SJCRH30 (cell line): Measurements from ENCODE around the gene NUTM1. TPM values are rescaled to one million over a fixed set of nuclear protein-coding genes. Genes with fewer than 3 reads are reported as not detected.

Experiments used
- DNase-seq, 2 experiments: peaks; one replicate each; pipeline ENCODE4 v3.0.0-alpha.2; 2015 to 2020
- H3K27ac ChIP-seq: fragments of 250-450 bp; sonication (Bioruptor Pico); 2 replicates; pipeline ENCODE4 v1.5.1; 2020; ENCODE audit warnings: mild to moderate bottlenecking, moderate library complexity
- H3K27me3 ChIP-seq: fragments of 250-450 bp; sonication (Bioruptor Pico); 2 replicates; pipeline ENCODE4 v1.5.1; 2020; ENCODE audit warnings: mild to moderate bottlenecking, moderate library complexity
- H3K36me3 ChIP-seq: fragments of 250-450 bp; sonication (Bioruptor Pico); 2 replicates; pipeline ENCODE4 v1.5.1; 2020; ENCODE audit warnings: mild to moderate bottlenecking, moderate library complexity
- H3K4me1 ChIP-seq: fragments of 250-450 bp; sonication (Bioruptor Pico); 2 replicates; pipeline ENCODE4 v1.5.1; 2020; ENCODE audit warnings: mild to moderate bottlenecking, moderate library complexity
- H3K4me3 ChIP-seq: fragments of 250-450 bp; sonication (Bioruptor Pico); 2 replicates; pipeline ENCODE4 v1.5.1; 2020; ENCODE audit warnings: mild to moderate bottlenecking, moderate library complexity
- H3K9me3 ChIP-seq: fragments of 250-450 bp; sonication (Bioruptor Pico); replicated peaks from 2 replicates; pipeline ENCODE4 v1.5.1; 2020; ENCODE audit warnings: mild to moderate bottlenecking, moderate library complexity
- total RNA-seq: library from RNA; depleted of rRNA; stranded (reverse); fragments of >200 nt; shearing (Covaris generic); gene quantifications from 2 replicates; pipeline ENCODE4 v1.2.3, GENCODE V29; 2014; rRNA removed

The NUTM1 gene, protein sequence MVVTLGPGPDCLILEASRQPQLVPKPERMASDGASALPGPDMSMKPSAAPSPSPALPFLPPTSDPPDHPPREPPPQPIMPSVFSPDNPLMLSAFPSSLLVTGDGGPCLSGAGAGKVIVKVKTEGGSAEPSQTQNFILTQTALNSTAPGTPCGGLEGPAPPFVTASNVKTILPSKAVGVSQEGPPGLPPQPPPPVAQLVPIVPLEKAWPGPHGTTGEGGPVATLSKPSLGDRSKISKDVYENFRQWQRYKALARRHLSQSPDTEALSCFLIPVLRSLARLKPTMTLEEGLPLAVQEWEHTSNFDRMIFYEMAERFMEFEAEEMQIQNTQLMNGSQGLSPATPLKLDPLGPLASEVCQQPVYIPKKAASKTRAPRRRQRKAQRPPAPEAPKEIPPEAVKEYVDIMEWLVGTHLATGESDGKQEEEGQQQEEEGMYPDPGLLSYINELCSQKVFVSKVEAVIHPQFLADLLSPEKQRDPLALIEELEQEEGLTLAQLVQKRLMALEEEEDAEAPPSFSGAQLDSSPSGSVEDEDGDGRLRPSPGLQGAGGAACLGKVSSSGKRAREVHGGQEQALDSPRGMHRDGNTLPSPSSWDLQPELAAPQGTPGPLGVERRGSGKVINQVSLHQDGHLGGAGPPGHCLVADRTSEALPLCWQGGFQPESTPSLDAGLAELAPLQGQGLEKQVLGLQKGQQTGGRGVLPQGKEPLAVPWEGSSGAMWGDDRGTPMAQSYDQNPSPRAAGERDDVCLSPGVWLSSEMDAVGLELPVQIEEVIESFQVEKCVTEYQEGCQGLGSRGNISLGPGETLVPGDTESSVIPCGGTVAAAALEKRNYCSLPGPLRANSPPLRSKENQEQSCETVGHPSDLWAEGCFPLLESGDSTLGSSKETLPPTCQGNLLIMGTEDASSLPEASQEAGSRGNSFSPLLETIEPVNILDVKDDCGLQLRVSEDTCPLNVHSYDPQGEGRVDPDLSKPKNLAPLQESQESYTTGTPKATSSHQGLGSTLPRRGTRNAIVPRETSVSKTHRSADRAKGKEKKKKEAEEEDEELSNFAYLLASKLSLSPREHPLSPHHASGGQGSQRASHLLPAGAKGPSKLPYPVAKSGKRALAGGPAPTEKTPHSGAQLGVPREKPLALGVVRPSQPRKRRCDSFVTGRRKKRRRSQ
- total RNA-seq = 0.04 TPM in 1 of 2 replicates, not detected in the other

DNA sequence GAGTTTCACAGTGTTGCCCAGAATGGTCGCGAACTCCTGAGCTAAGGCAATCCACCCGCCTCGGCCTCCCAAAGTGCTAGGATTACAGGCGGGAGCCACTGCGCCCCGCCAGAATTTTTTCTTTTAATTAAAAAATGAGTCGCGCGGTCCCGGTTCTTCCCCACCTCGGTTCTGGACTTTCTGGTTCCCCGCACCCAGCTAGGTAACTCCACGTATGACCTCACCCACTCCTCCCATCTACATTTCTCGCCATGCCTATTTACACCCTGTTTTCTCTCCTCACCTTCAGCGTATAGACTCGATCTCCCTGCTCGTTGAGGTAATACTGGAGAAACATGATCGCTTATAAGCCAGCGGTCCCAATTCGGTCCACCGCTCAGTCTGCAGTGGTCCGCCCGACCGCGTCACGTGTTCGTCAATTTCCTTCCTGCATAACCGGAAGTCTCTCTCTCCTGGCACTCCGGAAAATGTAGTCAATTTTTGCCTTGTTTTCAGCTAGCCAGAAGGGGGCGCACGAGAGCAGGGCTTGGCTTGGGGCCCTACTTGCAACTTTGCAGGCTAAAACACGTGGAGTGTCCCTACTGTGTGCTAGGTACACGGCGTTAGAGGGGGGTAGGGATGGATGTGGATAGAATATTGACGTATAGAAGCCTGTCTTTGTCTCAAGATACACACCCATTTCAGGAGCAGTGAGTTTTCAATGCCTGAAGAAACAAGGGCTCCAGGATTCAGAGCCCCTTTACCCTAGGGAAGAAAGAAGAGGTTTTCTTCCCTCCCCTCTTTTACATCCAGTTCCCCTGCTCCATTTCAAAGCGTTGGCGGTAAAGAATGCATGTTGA lies at the start of gene NUTM1, which contains the start of gene NOP10:
NUTM1 (plus strand) TSS at position 579 of the 839 bp plus-strand sequence. CDS start 382 bp downstream, outside the sequence.
NOP10 (minus strand) TSS at position 400 of the 839 bp plus-strand sequence; CDS start at position 337, 63 bp downstream.
- Histone ChIP-seq H3K27ac (peak within 1 kb of the TSS; percentile 80), H3K9me3 (no peaks in the 10 kb centered on the region), H3K27me3 (no peaks in the 10 kb centered on the region), H3K4me1 (no peaks in the 10 kb centered on the region), H3K36me3 (peaks cover 22% of the 10 kb centered on the region), H3K4me3 (peak within 1 kb of the TSS; percentile 76)
- peak; percentile 91 to 95 for DNase-seq

GRCh38 chr15:34297059-34297458 lies 46.1 kb upstream of the NUTM1 start:
- H3K9me3 ChIP-seq = no peaks in the 10 kb centered on the region
- no peaks in the 10 kb centered on the region for H3K36me3 ChIP-seq
- no peak for DNase-seq
- no peaks in the 10 kb centered on the region for H3K27me3 ChIP-seq
- no peak overlapping the region for H3K4me3 ChIP-seq
- no peak overlapping the region for H3K27ac ChIP-seq
- H3K4me1 ChIP-seq = no peaks in the 10 kb centered on the region

GRCh38 chr15:34301058-34301457 lies 42.1 kb upstream of the NUTM1 start:
- no peak for DNase-seq
- no peaks in the 10 kb centered on the region for H3K36me3 ChIP-seq
- H3K4me3 ChIP-seq = no peak overlapping the region
- no peaks in the 10 kb centered on the region for H3K9me3 ChIP-seq
- no peaks in the 10 kb centered on the region for H3K27me3 ChIP-seq
- no peak overlapping the region for H3K27ac ChIP-seq
- H3K4me1 ChIP-seq = no peaks in the 10 kb centered on the region

DNA sequence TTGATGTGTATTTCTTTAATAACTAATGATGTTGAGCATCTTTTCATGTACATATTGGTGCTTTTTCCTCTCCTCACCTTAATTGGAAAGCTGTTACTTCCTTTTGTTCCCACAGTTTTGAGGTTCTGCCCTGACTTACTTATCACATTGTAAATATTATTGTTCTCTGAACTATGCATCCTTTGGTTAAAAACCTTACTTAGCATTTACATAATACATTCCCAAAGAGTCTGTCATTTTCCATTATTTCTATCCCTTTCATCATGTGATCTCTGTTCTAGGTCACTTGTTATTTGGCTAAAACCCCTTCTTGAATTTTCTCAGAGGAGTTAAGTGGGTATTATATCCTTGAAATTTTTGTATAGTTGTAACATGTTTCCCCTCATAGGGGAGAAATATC lies 38.5 kb upstream of the NUTM1 start:
- Histone ChIP-seq H3K27ac (no peak overlapping the region), H3K9me3 (no peaks in the 10 kb centered on the region), H3K36me3 (no peaks in the 10 kb centered on the region), H3K27me3 (no peaks in the 10 kb centered on the region), H3K4me3 (no peak overlapping the region), H3K4me1 (no peaks in the 10 kb centered on the region)
- DNase-seq = no peak

- Histone ChIP-seq H3K27ac (no peak overlapping the region), H3K27me3 (no peaks in the 10 kb centered on the region), H3K4me3 (no peak overlapping the region), H3K9me3 (no peaks in the 10 kb centered on the region), H3K36me3 (no peaks in the 10 kb centered on the region), H3K4me1 (no peaks in the 10 kb centered on the region)
- no peak for DNase-seq
Measured at GRCh38 chr15:34311563-34311962, 31.6 kb upstream of the NUTM1 start.

DNA sequence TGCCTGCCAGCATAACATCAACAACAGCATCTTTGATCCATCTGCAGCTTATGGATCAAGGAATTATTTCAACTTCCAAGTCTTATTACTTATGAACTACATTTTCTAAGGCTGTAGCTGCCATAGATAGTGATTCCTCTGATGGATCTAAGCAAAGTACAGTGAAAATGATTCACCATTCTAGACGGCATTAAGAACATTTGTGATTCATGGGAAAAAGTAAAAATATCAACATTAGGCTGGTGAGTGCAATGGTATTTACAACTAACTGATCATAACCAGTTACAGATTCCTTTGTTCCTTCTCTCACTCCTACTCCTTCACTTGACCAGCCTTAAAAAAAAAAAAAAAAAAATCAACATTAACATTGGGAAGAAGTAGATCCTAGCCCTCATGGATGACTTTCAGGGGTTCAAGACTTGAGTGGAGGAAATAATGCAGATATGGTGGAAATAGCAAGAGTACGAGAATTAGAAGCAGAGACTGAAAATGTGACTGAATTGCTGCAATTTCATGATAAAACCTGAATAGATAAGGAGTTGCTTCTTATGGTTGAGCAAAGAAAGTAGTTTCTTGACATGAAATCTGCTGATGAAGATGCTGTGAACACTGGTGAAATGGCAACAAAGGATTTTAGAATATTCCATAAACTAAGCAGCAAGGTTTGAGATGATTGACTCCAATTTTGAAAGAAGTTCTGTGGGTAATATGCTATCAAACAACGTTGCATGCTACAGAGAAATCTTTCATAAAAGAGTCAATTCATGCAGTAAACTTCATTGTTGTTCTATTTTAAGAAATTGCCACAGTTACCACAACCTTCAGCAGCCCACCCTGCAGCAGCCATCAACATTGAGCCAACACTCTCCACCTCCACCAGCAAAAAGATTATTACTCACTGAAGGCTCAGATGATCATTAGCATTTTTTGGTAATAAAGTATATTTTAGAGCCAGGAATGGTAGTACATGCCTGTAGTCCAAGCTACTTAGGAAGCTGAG lies 28.3 kb upstream of the NUTM1 start:
- H3K4me1 ChIP-seq = no peaks in the 10 kb centered on the region; the same call in 1 of the 2 replicates
- H3K27ac ChIP-seq = no peak overlapping the region
- no peak for DNase-seq
- no peaks in the 10 kb centered on the region for H3K27me3 ChIP-seq
- no peaks in the 10 kb centered on the region for H3K36me3 ChIP-seq
- H3K9me3 ChIP-seq = no peaks in the 10 kb centered on the region
- no peak overlapping the region for H3K4me3 ChIP-seq

GRCh38 chr15:34318277-34319079 lies 24.6 kb upstream of the NUTM1 start:
- Histone ChIP-seq H3K36me3 (no peaks in the 10 kb centered on the region), H3K4me3 (peak overlapping the region; percentile 58), H3K9me3 (no peaks in the 10 kb centered on the region), H3K27me3 (no peaks in the 10 kb centered on the region), H3K27ac (no peak overlapping the region), H3K4me1 (no peaks in the 10 kb centered on the region; the same call in 1 of the 2 replicates)
- peak; percentile 58 to 75 for DNase-seq

GRCh38 chr15:34323217-34323616 lies 19.9 kb upstream of the NUTM1 start:
- H3K4me3 ChIP-seq = no peak overlapping the region
- no peaks in the 10 kb centered on the region for H3K27me3 ChIP-seq
- no peak for DNase-seq
- H3K27ac ChIP-seq = no peak overlapping the region
- H3K36me3 ChIP-seq = no peaks in the 10 kb centered on the region
- no peaks in the 10 kb centered on the region for H3K4me1 ChIP-seq
- no peaks in the 10 kb centered on the region for H3K9me3 ChIP-seq

GRCh38 chr15:34324933-34325332 lies 18.2 kb upstream of the NUTM1 start:
- Histone ChIP-seq H3K4me3 (no peak overlapping the region), H3K27ac (no peak overlapping the region), H3K4me1 (no peaks in the 10 kb centered on the region), H3K27me3 (no peaks in the 10 kb centered on the region), H3K9me3 (no peaks in the 10 kb centered on the region), H3K36me3 (no peaks in the 10 kb centered on the region)
- no peak for DNase-seq

- H3K4me1 ChIP-seq = no peaks in the 10 kb centered on the region
- H3K27ac ChIP-seq = no peak overlapping the region
- no peak overlapping the region for H3K4me3 ChIP-seq
- H3K27me3 ChIP-seq = no peaks in the 10 kb centered on the region
- no peak for DNase-seq
- no peaks in the 10 kb centered on the region for H3K36me3 ChIP-seq
- no peaks in the 10 kb centered on the region for H3K9me3 ChIP-seq
Measured at GRCh38 chr15:34325368-34325767, 17.7 kb upstream of the NUTM1 start.

DNA sequence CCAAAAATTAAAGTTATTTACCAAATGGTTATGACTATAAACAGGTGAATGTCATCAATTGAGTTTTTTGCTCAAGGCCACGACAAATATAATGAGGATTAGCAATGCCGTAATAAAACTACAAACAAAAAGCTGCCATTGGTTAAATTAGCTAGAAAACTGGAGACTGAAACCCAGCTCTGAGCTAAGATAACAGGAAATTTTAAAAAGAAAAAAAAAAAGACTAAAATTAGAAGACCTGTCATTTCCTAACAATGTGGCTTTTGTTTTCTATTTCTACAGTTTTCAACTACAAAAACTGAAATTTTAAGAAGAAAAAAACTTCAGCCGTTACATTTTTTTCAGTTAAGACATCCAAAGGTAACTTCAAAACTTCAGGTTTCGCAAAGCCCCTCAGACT lies 15.2 kb upstream of the NUTM1 start:
- no peaks in the 10 kb centered on the region for H3K36me3 ChIP-seq
- no peaks in the 10 kb centered on the region for H3K9me3 ChIP-seq
- no peaks in the 10 kb centered on the region for H3K27me3 ChIP-seq
- H3K27ac ChIP-seq = no peak overlapping the region
- H3K4me3 ChIP-seq = no peak overlapping the region
- no peak for DNase-seq
- H3K4me1 ChIP-seq = no peaks in the 10 kb centered on the region

DNA sequence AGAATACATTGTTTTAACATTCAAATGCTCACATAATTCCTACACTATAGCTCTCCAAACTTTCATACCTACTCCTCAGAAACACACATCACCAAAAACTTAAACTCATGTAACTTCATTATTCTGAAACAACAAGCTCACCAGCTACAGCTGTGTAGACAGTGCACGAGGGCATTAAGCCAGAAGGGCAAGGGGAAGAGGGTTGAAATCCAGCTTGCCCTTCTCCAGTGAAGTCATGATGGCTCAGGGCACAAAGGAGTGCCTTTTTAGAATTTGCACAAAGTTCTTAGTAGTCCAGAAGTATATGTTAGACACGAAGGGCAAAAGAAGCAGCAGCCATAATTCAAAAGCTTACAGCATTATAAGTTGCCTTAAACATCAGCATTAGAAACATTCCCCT lies 14.1 kb upstream of the NUTM1 start:
- Histone ChIP-seq H3K36me3 (no peaks in the 10 kb centered on the region), H3K4me1 (no peaks in the 10 kb centered on the region), H3K27ac (no peak overlapping the region), H3K27me3 (no peaks in the 10 kb centered on the region), H3K4me3 (no peak overlapping the region), H3K9me3 (no peaks in the 10 kb centered on the region)
- no peak for DNase-seq
